ENCODE data around the gene DMRTA1. TPM values are rescaled to one million over a fixed set of nuclear protein-coding genes. Genes with fewer than 3 reads are reported as not detected.

The DMRTA1 gene
- total and polyA plus RNA-seq, 10 of the 15 experiments (the other 5 are each of a cell fraction or from before 2014, with no cell fraction given), result not detected

DNA sequence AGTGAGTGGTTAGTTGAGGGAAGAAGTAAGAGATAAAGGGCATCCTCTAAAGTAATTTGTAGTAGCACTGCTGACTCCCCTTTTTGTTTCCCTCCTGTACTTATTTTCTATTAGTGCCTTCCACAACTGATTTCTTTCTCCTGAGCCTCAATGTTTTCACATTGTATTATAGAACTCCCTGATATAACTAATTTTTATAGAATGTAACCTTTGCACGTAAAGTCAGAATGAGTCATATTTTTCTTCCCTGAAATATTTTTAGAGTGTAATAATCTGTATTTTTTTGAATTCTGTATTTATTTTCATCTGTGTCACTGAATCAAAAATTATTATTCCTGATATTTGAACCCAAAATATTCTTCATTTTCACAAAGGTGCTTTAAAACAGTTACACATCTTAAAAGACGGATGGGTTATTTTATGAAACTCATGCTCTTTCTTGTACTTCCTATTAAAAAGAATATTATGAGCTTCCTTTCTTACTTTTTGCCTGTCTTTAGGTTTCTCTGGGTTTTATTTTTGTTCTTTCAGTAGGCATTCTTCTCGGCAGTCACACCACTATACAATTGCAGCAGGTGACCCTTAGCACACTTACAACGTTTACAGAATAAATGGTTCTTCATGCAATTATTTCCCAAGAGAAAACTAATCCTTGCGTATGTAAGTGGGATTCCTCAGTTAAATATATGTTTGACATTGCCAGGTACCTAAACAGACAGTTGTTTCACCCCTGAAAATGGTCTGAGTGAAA lies 30.5 kb upstream of the DMRTA1 start:
- no TSS peak for BruUV-seq (replicated peaks)
- intact Hi-C loops (cut with micrococcal nuclease; ENCODE audit: unreplicated experiment), result loop anchor here (10.0 kb wide), 1 partner anchor 101 kb away; no protein-coding TSS in a partner anchor
- CTCF ChIA-PET, result interaction anchor here (1.4 kb wide), 1 partner anchor 14 kb away, joined by 3 read pairs; no protein-coding TSS in a partner anchor
- H4K20me1 ChIP-seq (ENCODE audit: control insufficient read depth, insufficient read depth), result no peaks in the 10 kb centered on the region
- in situ Hi-C loops (cut with MboI), result no loop called here
- FAIRE-seq (no peak), ATAC-seq (no peak), DNase-seq (ENCODE audit: low read depth, low spot score) (no peak)
- no peak overlapping the region for H3K4me2 ChIP-seq (ENCODE audit: control insufficient read depth, insufficient read depth)
- no peak overlapping the region for H3K9ac ChIP-seq (ENCODE audit: control insufficient read depth, insufficient read depth, low read length)
- no peak overlapping the region for H3K27ac ChIP-seq (ENCODE audit: control insufficient read depth, insufficient read depth)
- WGBS (ENCODE audit: insufficient coverage, insufficient replicate concordance, low lambda C conversion rate, missing lambda C conversion rate), result 22% methylated on average over 5 of the region's 5 CpGs
- no peaks in the 10 kb centered on the region for H3K36me3 ChIP-seq (ENCODE audit: control insufficient read depth in 2 of 2, insufficient read depth in 2 of 2, low read length in 1 of 2)
- SMC1A ChIA-PET (ENCODE audit: uncharacterized antibody, unreplicated experiment), result no interaction called here
- H3K27me3 ChIP-seq (replicated peaks in 1 of 2; ENCODE audit: control insufficient read depth in 2 of 2, insufficient read depth in 2 of 2, low read length in 1 of 2), result no peaks in the 10 kb centered on the region
- no peaks in the 10 kb centered on the region for H3K9me3 ChIP-seq (replicated peaks; ENCODE audit: control insufficient read depth, insufficient read depth, low read length)
- POLR2A ChIA-PET, result no interaction called here
- H3K4me3 ChIP-seq, result no peak overlapping the region
- no peaks in the 10 kb centered on the region for H3K4me1 ChIP-seq (ENCODE audit: control insufficient read depth, insufficient read depth, low read length)
- no peak overlapping the region for H2AFZ ChIP-seq (ENCODE audit: control insufficient read depth, low read depth, low read length)
- no peak for TF ChIP-seq POU2F2 (IDR thresholded peaks at IDR 0.05; ENCODE audit: borderline replicate concordance, low read depth, low read length)
- no peak for TF ChIP-seq MXI1 (IDR thresholded peaks at IDR 0.05; ENCODE audit: low read depth, low read length)
- no peak for TF ChIP-seq MTA2 (IDR thresholded peaks at IDR 0.05; ENCODE audit: low read depth)
- TF ChIP-seq NBN (IDR thresholded peaks at IDR 0.05), result no peak
- no peak for TF ChIP-seq SUPT20H (IDR thresholded peaks at IDR 0.05; ENCODE audit: borderline replicate concordance, control insufficient read depth, low read depth, low read length)
- TF ChIP-seq, protein P1, sequence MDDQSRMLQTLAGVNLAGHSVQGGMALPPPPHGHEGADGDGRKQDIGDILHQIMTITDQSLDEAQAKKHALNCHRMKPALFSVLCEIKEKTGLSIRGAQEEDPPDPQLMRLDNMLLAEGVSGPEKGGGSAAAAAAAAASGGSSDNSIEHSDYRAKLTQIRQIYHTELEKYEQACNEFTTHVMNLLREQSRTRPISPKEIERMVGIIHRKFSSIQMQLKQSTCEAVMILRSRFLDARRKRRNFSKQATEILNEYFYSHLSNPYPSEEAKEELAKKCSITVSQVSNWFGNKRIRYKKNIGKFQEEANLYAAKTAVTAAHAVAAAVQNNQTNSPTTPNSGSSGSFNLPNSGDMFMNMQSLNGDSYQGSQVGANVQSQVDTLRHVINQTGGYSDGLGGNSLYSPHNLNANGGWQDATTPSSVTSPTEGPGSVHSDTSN (IDR thresholded peaks at IDR 0.05; ENCODE audit: insufficient replicate concordance, low read depth, low read length), result no peak
- no peak for TF ChIP-seq HDAC2 (IDR thresholded peaks at IDR 0.05)
- TF ChIP-seq IKZF2 (IDR thresholded peaks at IDR 0.05), result no peak
- TF ChIP-seq, protein P2, sequence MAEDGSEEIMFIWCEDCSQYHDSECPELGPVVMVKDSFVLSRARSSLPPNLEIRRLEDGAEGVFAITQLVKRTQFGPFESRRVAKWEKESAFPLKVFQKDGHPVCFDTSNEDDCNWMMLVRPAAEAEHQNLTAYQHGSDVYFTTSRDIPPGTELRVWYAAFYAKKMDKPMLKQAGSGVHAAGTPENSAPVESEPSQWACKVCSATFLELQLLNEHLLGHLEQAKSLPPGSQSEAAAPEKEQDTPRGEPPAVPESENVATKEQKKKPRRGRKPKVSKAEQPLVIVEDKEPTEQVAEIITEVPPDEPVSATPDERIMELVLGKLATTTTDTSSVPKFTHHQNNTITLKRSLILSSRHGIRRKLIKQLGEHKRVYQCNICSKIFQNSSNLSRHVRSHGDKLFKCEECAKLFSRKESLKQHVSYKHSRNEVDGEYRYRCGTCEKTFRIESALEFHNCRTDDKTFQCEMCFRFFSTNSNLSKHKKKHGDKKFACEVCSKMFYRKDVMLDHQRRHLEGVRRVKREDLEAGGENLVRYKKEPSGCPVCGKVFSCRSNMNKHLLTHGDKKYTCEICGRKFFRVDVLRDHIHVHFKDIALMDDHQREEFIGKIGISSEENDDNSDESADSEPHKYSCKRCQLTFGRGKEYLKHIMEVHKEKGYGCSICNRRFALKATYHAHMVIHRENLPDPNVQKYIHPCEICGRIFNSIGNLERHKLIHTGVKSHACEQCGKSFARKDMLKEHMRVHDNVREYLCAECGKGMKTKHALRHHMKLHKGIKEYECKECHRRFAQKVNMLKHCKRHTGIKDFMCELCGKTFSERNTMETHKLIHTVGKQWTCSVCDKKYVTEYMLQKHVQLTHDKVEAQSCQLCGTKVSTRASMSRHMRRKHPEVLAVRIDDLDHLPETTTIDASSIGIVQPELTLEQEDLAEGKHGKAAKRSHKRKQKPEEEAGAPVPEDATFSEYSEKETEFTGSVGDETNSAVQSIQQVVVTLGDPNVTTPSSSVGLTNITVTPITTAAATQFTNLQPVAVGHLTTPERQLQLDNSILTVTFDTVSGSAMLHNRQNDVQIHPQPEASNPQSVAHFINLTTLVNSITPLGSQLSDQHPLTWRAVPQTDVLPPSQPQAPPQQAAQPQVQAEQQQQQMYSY (CRISPR knock-in tag; IDR thresholded peaks at IDR 0.05), result no peak
- TF ChIP-seq SIX5 (IDR thresholded peaks at IDR 0.05; ENCODE audit: low read depth, low read length, severe bottlenecking), result no peak
- no peak for TF ChIP-seq RFX5 (IDR thresholded peaks at IDR 0.05; ENCODE audit: low read depth, low read length)
- RAD21 ChIA-PET (ENCODE audit: unreplicated experiment), result no interaction called here
- no peaks in the 10 kb centered on the region for H3K79me2 ChIP-seq (ENCODE audit: control insufficient read depth, insufficient read depth, low read length)

Measured in GM12878 (cell line).